ENCODE data around the gene PIK3R2. TPM values are rescaled to one million over a fixed set of nuclear protein-coding genes. Genes with fewer than 3 reads are reported as not detected.
A peak's percentile ranks its signal among the peaks of the same experiment; 100 is the strongest.

PIK3R2 gene
- total RNA-seq, 2 experiments from 2014 or later = 3.2 to 20.5 TPM

- CTCF ChIA-PET (ENCODE audit: unreplicated experiment) = no interaction called here
- Histone ChIP-seq H2AFZ (ENCODE audit: low read length) (peak overlapping the region; percentile 58; the same call in 1 of the 2 replicates), H3K4me3 (ENCODE audit: low read depth, low read length, poor library complexity, severe bottlenecking) (peak overlapping the region; percentile 82), H3K27ac (ENCODE audit: low read depth, low read length, poor library complexity, severe bottlenecking) (peak overlapping the region; percentile 90), H3K9me3 (ENCODE audit: low read length) (no peaks in the 10 kb centered on the region), H3K79me2 (ENCODE audit: insufficient read depth, low read depth, low read length) (peaks cover 3% of the 10 kb centered on the region; the same call in 1 of the 2 replicates), H4K20me1 (ENCODE audit: insufficient read depth, low read length) (no peaks in the 10 kb centered on the region), H3K4me2 (ENCODE audit: low read length) (peak overlapping the region; percentile 94), H3K4me1 (ENCODE audit: insufficient read depth, low read length, poor library complexity, severe bottlenecking) (peaks cover 27% of the 10 kb centered on the region), H3K36me3 (ENCODE audit: insufficient read depth, low read length) (peaks cover 28% of the 10 kb centered on the region), H3K9me2 (ENCODE audit: insufficient read depth, low read length) (no peaks in the 10 kb centered on the region)
- POLR2A ChIA-PET = no interaction called here
- DNase-seq (ENCODE audit: low spot score) = peak; percentile 100
- TF ChIP-seq, protein P1, sequence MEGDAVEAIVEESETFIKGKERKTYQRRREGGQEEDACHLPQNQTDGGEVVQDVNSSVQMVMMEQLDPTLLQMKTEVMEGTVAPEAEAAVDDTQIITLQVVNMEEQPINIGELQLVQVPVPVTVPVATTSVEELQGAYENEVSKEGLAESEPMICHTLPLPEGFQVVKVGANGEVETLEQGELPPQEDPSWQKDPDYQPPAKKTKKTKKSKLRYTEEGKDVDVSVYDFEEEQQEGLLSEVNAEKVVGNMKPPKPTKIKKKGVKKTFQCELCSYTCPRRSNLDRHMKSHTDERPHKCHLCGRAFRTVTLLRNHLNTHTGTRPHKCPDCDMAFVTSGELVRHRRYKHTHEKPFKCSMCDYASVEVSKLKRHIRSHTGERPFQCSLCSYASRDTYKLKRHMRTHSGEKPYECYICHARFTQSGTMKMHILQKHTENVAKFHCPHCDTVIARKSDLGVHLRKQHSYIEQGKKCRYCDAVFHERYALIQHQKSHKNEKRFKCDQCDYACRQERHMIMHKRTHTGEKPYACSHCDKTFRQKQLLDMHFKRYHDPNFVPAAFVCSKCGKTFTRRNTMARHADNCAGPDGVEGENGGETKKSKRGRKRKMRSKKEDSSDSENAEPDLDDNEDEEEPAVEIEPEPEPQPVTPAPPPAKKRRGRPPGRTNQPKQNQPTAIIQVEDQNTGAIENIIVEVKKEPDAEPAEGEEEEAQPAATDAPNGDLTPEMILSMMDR (conservative IDR thresholded peaks at IDR 0.05; ENCODE audit: low read length) = peak; percentile 88
- no peak for TF ChIP-seq EZH2phosphoT487 (IDR thresholded peaks at IDR 0.05; ENCODE audit: borderline replicate concordance, low read depth, low read length)
- BruUV-seq (replicated peaks) = no TSS peak
- intact Hi-C loops (cut with micrococcal nuclease; ENCODE audit: unreplicated experiment) = loop anchor here (2.0 to 5.0 kb wide), 2 partner anchors 34 to 145 kb away; partner anchors contain the start of gene ARRDC2
Measured at GRCh38 chr19:18152442-18152816, 534 bp upstream of the PIK3R2 start.

DNA sequence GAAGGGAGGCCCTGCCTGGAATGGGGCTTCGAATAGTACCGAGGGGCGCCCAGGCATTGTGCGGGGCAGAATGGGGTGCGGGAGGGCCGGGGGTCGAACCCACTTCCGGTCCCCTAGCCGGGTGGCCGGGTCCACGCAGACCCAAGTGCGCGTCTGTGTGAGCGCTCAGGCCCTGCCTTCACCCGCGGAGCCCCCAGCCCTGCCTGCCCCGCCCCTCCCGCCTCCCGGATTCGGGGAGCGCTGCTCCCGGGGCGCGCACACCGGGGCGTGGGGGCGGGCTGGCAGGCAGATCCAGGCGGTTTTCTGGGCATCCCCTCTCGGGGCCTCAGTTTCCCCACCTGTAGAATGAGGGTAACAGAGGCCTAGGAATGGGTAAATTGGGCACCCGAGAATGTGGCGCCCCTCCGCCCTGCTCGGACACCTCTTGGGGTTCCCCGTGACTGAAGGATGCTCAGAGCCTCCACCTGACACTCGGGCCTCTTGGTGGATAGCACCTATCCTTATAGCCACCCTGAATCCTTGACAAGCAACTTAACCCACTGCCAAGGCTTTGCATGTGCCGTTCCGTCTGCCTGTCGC lies 682 bp downstream of the PIK3R2 start:
- TF ChIP-seq, protein P1 (conservative IDR thresholded peaks at IDR 0.05; ENCODE audit: low read length) = no peak
- TF ChIP-seq EZH2phosphoT487 (IDR thresholded peaks at IDR 0.05; ENCODE audit: borderline replicate concordance, low read depth, low read length) = no peak
- intact Hi-C loops (cut with micrococcal nuclease; ENCODE audit: unreplicated experiment) = loop anchor here (2.0 to 5.0 kb wide), 2 partner anchors 35 to 146 kb away; partner anchors contain the start of gene ARRDC2
- Histone ChIP-seq H3K4me2 (ENCODE audit: low read length) (peak overlapping the region; percentile 94), H3K4me3 (ENCODE audit: low read depth, low read length, poor library complexity, severe bottlenecking) (peak overlapping the region; percentile 82), H3K36me3 (ENCODE audit: insufficient read depth, low read length) (peaks cover 20% of the 10 kb centered on the region; the same call in 1 of the 2 replicates), H3K79me2 (ENCODE audit: insufficient read depth, low read depth, low read length) (peaks cover 3% of the 10 kb centered on the region; the same call in 1 of the 2 replicates), H2AFZ (ENCODE audit: low read length) (peak overlapping the region; percentile 58; the same call in 1 of the 2 replicates), H4K20me1 (ENCODE audit: insufficient read depth, low read length) (no peaks in the 10 kb centered on the region), H3K9me3 (ENCODE audit: low read length) (no peaks in the 10 kb centered on the region), H3K9me2 (ENCODE audit: insufficient read depth, low read length) (no peaks in the 10 kb centered on the region), H3K27ac (ENCODE audit: low read depth, low read length, poor library complexity, severe bottlenecking) (peak overlapping the region; percentile 90), H3K4me1 (ENCODE audit: insufficient read depth, low read length, poor library complexity, severe bottlenecking) (peaks cover 34% of the 10 kb centered on the region)
- DNase-seq (ENCODE audit: low spot score) = peak; percentile 38
- no TSS peak for BruUV-seq (replicated peaks)
- ChIA-PET CTCF (ENCODE audit: unreplicated experiment) (no interaction called here), POLR2A (no interaction called here)

All from OCI-LY7 (cell line).